Parietal lobe (tissue), 1 donor: ENCODE data around the gene PIGBOS1. TPM values are rescaled to one million over a fixed set of nuclear protein-coding genes. Genes with fewer than 3 reads are reported as not detected.

ENCODE experiments used
- total RNA-seq: library from RNA; depleted of rRNA; stranded (reverse); fragments of >200 nt; gene quantifications from one replicate; pipeline ENCODE4 v1.2.3, GENCODE V29; 2014

Gene PIGBOS1
- total RNA-seq = 9.7 TPM

GRCh38 chr15:55318588-55319494, at the start of gene PIGBOS1, which contains the start of gene PIGB:
Gene PIGBOS1, minus strand, starts transcription at chr15:55319123. Its CDS starts 1,331 bp downstream, at chr15:55317792.
Gene PIGB, plus strand, starts transcription at chr15:55319222. Its CDS starts 29 bp downstream, at chr15:55319251.

GRCh38 chr15:55289746-55290527, 29.0 kb downstream of the PIGBOS1 start, which contains the start of gene RAB27A:
Gene RAB27A, minus strand, starts transcription at chr15:55289813. Its CDS starts 54,879 bp downstream, at chr15:55234934.

Other genes starting within 250 kb of the PIGBOS1 start
- gene RSL24D1, start 122.2 kb downstream of the PIGBOS1 start, total RNA-seq = 99.8 TPM
- gene RAB27A, start 29.3 kb downstream of the PIGBOS1 start, total RNA-seq = 7.5 TPM
- gene PIGB, start 99 bp upstream of the PIGBOS1 start, total RNA-seq = 12.5 TPM
- gene CCPG1, start 89.2 kb upstream of the PIGBOS1 start, total RNA-seq = 57.6 TPM
- 3.1 TPM for gene PIERCE2, start 89.4 kb upstream of the PIGBOS1 start, total RNA-seq
- 16.9 TPM for gene DNAAF4, start 189.1 kb upstream of the PIGBOS1 start, total RNA-seq